A549 (cell line): Measurements from ENCODE around the gene NLK.

Experiments
- CTCF ChIP-seq: fragments of >200 bp; sonication (Bioruptor Twin); formaldehyde crosslinking; IDR thresholded peaks from 3 replicates; pipeline ENCODE4 v1.5.1; 2016
- EHMT2 ChIP-seq: fragments of 200-600 bp; sonication (generic); IDR thresholded peaks from 2 replicates; pipeline ENCODE4 v1.6.1; 2016; ENCODE audit warnings: antibody characterized with exemption, low read depth, mild to moderate bottlenecking, moderate library complexity
- HOXA7 ChIP-seq: fragments of 250-450 bp; sonication (Bioruptor Pico); IDR thresholded peaks from 2 replicates; pipeline ENCODE4 v1.5.0; 2020; ENCODE audit warnings: mild to moderate bottlenecking, moderate library complexity
- MAX ChIP-seq: IDR thresholded peaks from 2 replicates; pipeline ENCODE4 v1.6.1; 2012
- MAZ ChIP-seq: fragments of 150-350 bp; IDR thresholded peaks from 2 replicates; pipeline ENCODE4 v1.6.1; 2014; ENCODE audit warnings: antibody characterized with exemption, low read depth, low read length, borderline replicate concordance
- MYC ChIP-seq: IDR thresholded peaks from 2 replicates; pipeline ENCODE4 v1.6.1; 2012; ENCODE audit warnings: mild to moderate bottlenecking, inconsistent platforms, low read length, improper control_type of control experiment, borderline replicate concordance
- POLR2A ChIP-seq: IDR thresholded peaks from 2 replicates; pipeline ENCODE4 v1.6.1; 2012; ENCODE audit warnings: mild to moderate bottlenecking, low read length
- POLR2AphosphoS2 ChIP-seq: conservative IDR thresholded peaks from 2 replicates; pipeline ENCODE4 v1.6.1; 2012; ENCODE audit warnings: low read length, improper control_type of control experiment, inconsistent platforms
- RAD21 ChIP-seq, 2 experiments: fragments of >200 bp in 1 of 2; sonication (Bioruptor Twin) in 1 of 2; formaldehyde crosslinking in 1 of 2; IDR thresholded peaks in 1 of 2; conservative IDR thresholded peaks in 1 of 2; 2 replicates in 1 of 2; 3 replicates in 1 of 2; pipeline ENCODE4 v1.6.1; 2012 to 2018; ENCODE audit warnings: inconsistent platforms in 1 of 2
- RARB ChIP-seq: fragments of 250-450 bp; sonication (Bioruptor Pico); IDR thresholded peaks from 2 replicates; pipeline ENCODE4 v1.8.0; 2021; ENCODE audit warnings: mild to moderate bottlenecking, moderate library complexity
- REST ChIP-seq: fragments of 200-600 bp; sonication (generic); IDR thresholded peaks from 2 replicates; pipeline ENCODE4 v1.6.1; 2016; ENCODE audit warnings: antibody characterized with exemption, mild to moderate bottlenecking, moderate library complexity
- RFX5 ChIP-seq: fragments of 450-650 bp; IDR thresholded peaks from 2 replicates; pipeline ENCODE4 v1.7.1; 2014; ENCODE audit warnings: antibody characterized with exemption, mild to moderate bottlenecking, moderate library complexity
- RNF2 ChIP-seq: fragments of 200-600 bp; sonication (generic); IDR thresholded peaks from 2 replicates; pipeline ENCODE4 v1.6.1; 2016; ENCODE audit warnings: low read depth, mild to moderate bottlenecking, antibody characterized with exemption, moderate library complexity, borderline replicate concordance
- ZSCAN20 ChIP-seq: fragments of 250-450 bp; sonication (Bioruptor Pico); IDR thresholded peaks from 2 replicates; pipeline ENCODE4 v1.8.0; 2022; ENCODE audit warnings: mild to moderate bottlenecking, moderate library complexity

GRCh38 chr17:28087743-28088142 is 45.3 kb downstream of the NLK start:
- TF ChIP-seq CTCF = no peak
- no peak for TF ChIP-seq POLR2A
- no peak for TF ChIP-seq RAD21 (conservative IDR thresholded peaks at IDR 0.05 in 1 of 2, IDR thresholded peaks at IDR 0.05 in 1 of 2)
- TF ChIP-seq MAX = no peak
- TF ChIP-seq MYC = no peak
- no peak for TF ChIP-seq POLR2AphosphoS2
- TF ChIP-seq MAZ = no peak
- TF ChIP-seq REST = no peak
- TF ChIP-seq ZSCAN20 = no peak
- no peak for TF ChIP-seq RNF2
- no peak for TF ChIP-seq RARB (CRISPR knock-in tag)
- no peak for TF ChIP-seq RFX5
- no peak for TF ChIP-seq HOXA7 (CRISPR knock-in tag)
- TF ChIP-seq EHMT2 = no peak
